BLaER1 treated with 17β-estradiol and CSF1 and Interleukin-3, amounts not matched to agents 10 nM and 100 nM (cell line): ENCODE measurements around the gene TMEM11.

ENCODE experiments used
- H3K27ac ChIP-seq, 11 experiments: shearing (Covaris generic); formaldehyde crosslinking; 2 replicates each; pipeline ENCODE4 v1.8.1; 2022
- H3K27me3 ChIP-seq, 11 experiments: shearing (Covaris generic); formaldehyde crosslinking; 2 replicates each; pipeline ENCODE4 v1.8.1; 2022
- H3K36me3 ChIP-seq, 11 experiments: shearing (Covaris generic); formaldehyde crosslinking; 2 replicates each; pipeline ENCODE4 v1.8.1; 2022
- H3K4me1 ChIP-seq, 10 experiments: shearing (Covaris generic); formaldehyde crosslinking; 2 replicates each; pipeline ENCODE4 v1.8.1; 2022
- H3K4me2 ChIP-seq, 11 experiments: shearing (Covaris generic); formaldehyde crosslinking; 2 replicates each; pipeline ENCODE4 v1.8.1; 2022
- H3K4me3 ChIP-seq, 10 experiments: shearing (Covaris generic); formaldehyde crosslinking; 2 replicates each; pipeline ENCODE4 v1.8.1; 2022
- H3K9ac ChIP-seq, 11 experiments: shearing (Covaris generic); formaldehyde crosslinking; 2 replicates each; pipeline ENCODE4 v1.8.1; 2022
- H3K9me3 ChIP-seq, 11 experiments: shearing (Covaris generic); formaldehyde crosslinking; replicated peaks in 1 of 11; 2 replicates each; pipeline ENCODE4 v1.8.1; 2022
- H4K20me1 ChIP-seq, 11 experiments: shearing (Covaris generic); formaldehyde crosslinking; 2 replicates each; pipeline ENCODE4 v1.8.1; 2022
- Cebpa-rat ChIP-seq, 11 experiments: shearing (Covaris generic); IDR thresholded peaks; 2 replicates each; pipeline ENCODE4 v1.8.1; 2022

The TMEM11 gene

GRCh38 chr17:21176773-21177395, 37.1 kb downstream of the TMEM11 start:
- Histone ChIP-seq H3K9ac (no peak overlapping the region), H4K20me1 (peaks cover 0 to 2% (median 0%) of the 10 kb centered on the region in 11 experiments; a peak in 2 of 22 replicates), H3K4me1 (peaks cover 0 to 2% (median 0%) of the 10 kb centered on the region in 10 experiments; a peak in 5 of 20 replicates), H3K36me3 (peaks cover 26 to 85% (median 66%) of the 10 kb centered on the region in 11 experiments), H3K27me3 (no peaks in the 10 kb centered on the region), H3K4me2 (no peak overlapping the region), H3K9me3 (peaks cover 0 to 5% (median 0%) of the 10 kb centered on the region in 11 experiments; a peak in 1 of 22 replicates), H3K4me3 (no peak overlapping the region), H3K27ac (no peak overlapping the region)
- no peak for TF ChIP-seq Cebpa-rat (IDR thresholded peaks at IDR 0.05)

GRCh38 chr17:21174713-21175112, 39.2 kb downstream of the TMEM11 start:
- Histone ChIP-seq H3K4me3 (no peak overlapping the region), H4K20me1 (peaks cover 0 to 18% (median 5%) of the 10 kb centered on the region in 11 experiments; a peak in 8 of 22 replicates), H3K27me3 (no peaks in the 10 kb centered on the region), H3K9ac (no peak overlapping the region), H3K36me3 (peaks cover 26 to 68% (median 52%) of the 10 kb centered on the region in 11 experiments), H3K4me1 (peaks cover 7 to 24% (median 14%) of the 10 kb centered on the region in 10 experiments; a peak in 17 of 20 replicates), H3K9me3 (peaks cover 0 to 5% (median 0%) of the 10 kb centered on the region in 11 experiments; a peak in 1 of 22 replicates), H3K27ac (no peak overlapping the region), H3K4me2 (no peak overlapping the region)
- no peak for TF ChIP-seq Cebpa-rat (IDR thresholded peaks at IDR 0.05)

- Histone ChIP-seq H3K27me3 (no peaks in the 10 kb centered on the region), H4K20me1 (peaks cover 0 to 18% (median 8%) of the 10 kb centered on the region in 11 experiments; a peak in 8 of 22 replicates), H3K27ac (no peak overlapping the region), H3K36me3 (peaks cover 24 to 62% (median 47%) of the 10 kb centered on the region in 11 experiments), H3K4me2 (no peak overlapping the region), H3K9ac (no peak overlapping the region), H3K4me1 (peaks cover 7 to 24% (median 14%) of the 10 kb centered on the region in 10 experiments; a peak in 17 of 20 replicates), H3K9me3 (peaks cover 0 to 1% (median 0%) of the 10 kb centered on the region in 11 experiments; a peak in 1 of 22 replicates), H3K4me3 (no peak overlapping the region)
- no peak for TF ChIP-seq Cebpa-rat (IDR thresholded peaks at IDR 0.05)
Observed at GRCh38 chr17:21174186-21174585, 39.8 kb downstream of the TMEM11 start.

GRCh38 chr17:21173543-21173942, 40.4 kb downstream of the TMEM11 start:
- Histone ChIP-seq H3K4me2 (no peak overlapping the region), H3K36me3 (peaks cover 21 to 63% (median 45%) of the 10 kb centered on the region in 11 experiments), H3K9me3 (no peaks in the 10 kb centered on the region), H3K27ac (no peak overlapping the region), H3K4me3 (no peak overlapping the region), H3K4me1 (peaks cover 7 to 24% (median 14%) of the 10 kb centered on the region in 10 experiments; a peak in 17 of 20 replicates), H3K9ac (no peak overlapping the region), H3K27me3 (no peaks in the 10 kb centered on the region), H4K20me1 (peaks cover 0 to 20% (median 8%) of the 10 kb centered on the region in 11 experiments; a peak in 8 of 22 replicates)
- no peak for TF ChIP-seq Cebpa-rat (IDR thresholded peaks at IDR 0.05)

- TF ChIP-seq Cebpa-rat (IDR thresholded peaks at IDR 0.05), result no peak
- no peak overlapping the region for H3K9ac ChIP-seq
- no peak overlapping the region for H3K4me3 ChIP-seq
- H4K20me1 ChIP-seq, result peaks cover 0 to 23% (median 8%) of the 10 kb centered on the region in 11 experiments; a peak in 8 of 22 replicates
- H3K27ac ChIP-seq, result no peak overlapping the region
- H3K4me1 ChIP-seq, result peaks cover 7 to 24% (median 14%) of the 10 kb centered on the region in 10 experiments; a peak in 17 of 20 replicates
- peaks cover 26 to 60% (median 41%) of the 10 kb centered on the region in 11 experiments for H3K36me3 ChIP-seq
- no peaks in the 10 kb centered on the region for H3K9me3 ChIP-seq
- H3K27me3 ChIP-seq, result no peaks in the 10 kb centered on the region
- no peak overlapping the region for H3K4me2 ChIP-seq
Observed at GRCh38 chr17:21172846-21173245, 41.1 kb downstream of the TMEM11 start.

GRCh38 chr17:21171970-21172510, 41.9 kb downstream of the TMEM11 start:
- H3K4me2 ChIP-seq, result peak overlapping the region in 1 of 11 experiments; percentile 65; a peak in 3 of 22 replicates
- no peak overlapping the region for H3K4me3 ChIP-seq
- no peaks in the 10 kb centered on the region for H3K27me3 ChIP-seq
- no peaks in the 10 kb centered on the region for H3K9me3 ChIP-seq
- H3K4me1 ChIP-seq, result peaks cover 7 to 24% (median 14%) of the 10 kb centered on the region in 10 experiments; a peak in 17 of 20 replicates
- H3K36me3 ChIP-seq, result peaks cover 26 to 54% (median 37%) of the 10 kb centered on the region in 11 experiments
- H3K27ac ChIP-seq, result 0 out of 22 replicates have a peak overlapping the region, but pooled peaks of 1 of the 11 experiments have one; percentile 35
- TF ChIP-seq Cebpa-rat (IDR thresholded peaks at IDR 0.05), result no peak
- H4K20me1 ChIP-seq, result peaks cover 0 to 23% (median 8%) of the 10 kb centered on the region in 11 experiments; a peak in 8 of 22 replicates
- H3K9ac ChIP-seq, result no peak overlapping the region; a peak in 1 of 22 replicates

GRCh38 chr17:21171309-21171922, 42.5 kb downstream of the TMEM11 start:
- H3K27me3 ChIP-seq, result no peaks in the 10 kb centered on the region
- peaks cover 26 to 51% (median 37%) of the 10 kb centered on the region in 11 experiments for H3K36me3 ChIP-seq
- H3K27ac ChIP-seq, result peak overlapping the region in 2 of 11 experiments; percentile 26 to 35; a peak in 2 of 22 replicates
- peaks cover 0 to 23% (median 8%) of the 10 kb centered on the region in 11 experiments; a peak in 8 of 22 replicates for H4K20me1 ChIP-seq
- peak overlapping the region in 1 of 11 experiments; percentile 39; a peak in 1 of 22 replicates for H3K9ac ChIP-seq
- no peak overlapping the region for H3K4me3 ChIP-seq
- peaks cover 7 to 24% (median 14%) of the 10 kb centered on the region in 10 experiments; a peak in 17 of 20 replicates for H3K4me1 ChIP-seq
- no peak for TF ChIP-seq Cebpa-rat (IDR thresholded peaks at IDR 0.05)
- H3K9me3 ChIP-seq, result no peaks in the 10 kb centered on the region
- peak overlapping the region in 8 of 11 experiments; percentile 1 to 72 (median 50); a peak in 13 of 22 replicates for H3K4me2 ChIP-seq

GRCh38 chr17:21170809-21171208, 43.2 kb downstream of the TMEM11 start:
- Histone ChIP-seq H3K27ac (no peak overlapping the region; a peak in 1 of 22 replicates), H4K20me1 (peaks cover 0 to 23% (median 8%) of the 10 kb centered on the region in 11 experiments; a peak in 8 of 22 replicates), H3K9ac (peak overlapping the region in 1 of 11 experiments; percentile 39; a peak in 1 of 22 replicates), H3K36me3 (peaks cover 26 to 54% (median 37%) of the 10 kb centered on the region in 11 experiments), H3K4me1 (peaks cover 7 to 24% (median 14%) of the 10 kb centered on the region in 10 experiments; a peak in 17 of 20 replicates), H3K27me3 (no peaks in the 10 kb centered on the region), H3K9me3 (no peaks in the 10 kb centered on the region), H3K4me3 (no peak overlapping the region), H3K4me2 (peak overlapping the region in 6 of 11 experiments; percentile 24 to 72 (median 61); a peak in 11 of 22 replicates)
- TF ChIP-seq Cebpa-rat (IDR thresholded peaks at IDR 0.05), result no peak
